ENCODE measurements around the gene AIRE. TPM values are rescaled to one million over a fixed set of nuclear protein-coding genes. Genes with fewer than 3 reads are reported as not detected.

The AIRE gene
- total and polyA plus RNA-seq, 2 of the 13 experiments (the other 11 are each of a cell fraction or from before 2014, with no cell fraction given), result not detected

DNA sequence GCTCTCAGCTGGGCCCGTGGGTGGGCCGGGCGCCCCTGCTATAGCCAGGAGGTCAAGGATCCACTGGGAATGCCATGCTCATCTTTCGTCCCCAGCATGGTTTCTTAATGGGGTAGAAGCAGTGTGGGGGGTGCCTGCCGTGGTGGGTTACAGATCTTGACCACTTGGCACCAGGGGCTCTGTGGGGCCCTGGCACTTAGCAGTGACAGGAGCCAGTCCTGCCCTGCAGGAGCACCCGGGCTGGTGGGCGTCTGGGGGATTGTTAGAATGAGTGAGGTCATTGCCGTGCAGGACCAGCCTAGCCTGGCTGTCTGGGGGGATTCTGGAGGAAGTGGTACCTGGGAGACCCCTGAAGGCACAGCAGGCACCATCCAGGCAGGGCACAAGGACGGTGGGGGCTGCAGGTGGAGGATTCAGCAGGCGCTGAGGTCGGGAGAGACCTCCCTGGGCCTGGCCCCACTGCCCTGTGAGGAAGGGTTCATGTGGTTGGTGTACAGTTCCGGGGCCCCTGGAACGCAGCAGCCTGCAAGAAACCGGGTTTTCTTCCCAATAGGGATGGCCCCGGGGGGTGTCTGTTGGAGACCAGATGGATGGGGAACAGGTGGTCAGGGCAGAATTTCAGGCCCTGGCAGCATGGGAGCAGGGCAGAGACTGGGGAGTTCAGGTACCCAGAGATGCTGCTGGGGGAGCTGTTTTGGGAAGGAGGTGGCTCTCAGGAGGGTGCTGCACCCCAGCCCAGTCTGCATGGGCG lies 4.8 kb downstream of the AIRE start (continued):
- TF ChIP-seq, protein P1, sequence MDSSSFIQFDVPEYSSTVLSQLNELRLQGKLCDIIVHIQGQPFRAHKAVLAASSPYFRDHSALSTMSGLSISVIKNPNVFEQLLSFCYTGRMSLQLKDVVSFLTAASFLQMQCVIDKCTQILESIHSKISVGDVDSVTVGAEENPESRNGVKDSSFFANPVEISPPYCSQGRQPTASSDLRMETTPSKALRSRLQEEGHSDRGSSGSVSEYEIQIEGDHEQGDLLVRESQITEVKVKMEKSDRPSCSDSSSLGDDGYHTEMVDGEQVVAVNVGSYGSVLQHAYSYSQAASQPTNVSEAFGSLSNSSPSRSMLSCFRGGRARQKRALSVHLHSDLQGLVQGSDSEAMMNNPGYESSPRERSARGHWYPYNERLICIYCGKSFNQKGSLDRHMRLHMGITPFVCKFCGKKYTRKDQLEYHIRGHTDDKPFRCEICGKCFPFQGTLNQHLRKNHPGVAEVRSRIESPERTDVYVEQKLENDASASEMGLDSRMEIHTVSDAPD (CRISPR knock-in tag; IDR thresholded peaks at IDR 0.05), result no peak
- no peak for TF ChIP-seq SRSF9 (IDR thresholded peaks at IDR 0.05; ENCODE audit: borderline replicate concordance, insufficient read depth, low read depth, low read length, poor library complexity, severe bottlenecking)
- TF ChIP-seq ZNF670 (CRISPR knock-in tag; IDR thresholded peaks at IDR 0.05; ENCODE audit: borderline replicate concordance), result no peak
- TF ChIP-seq RARA (CRISPR knock-in tag; IDR thresholded peaks at IDR 0.05), result no peak
- TF ChIP-seq, protein P2, sequence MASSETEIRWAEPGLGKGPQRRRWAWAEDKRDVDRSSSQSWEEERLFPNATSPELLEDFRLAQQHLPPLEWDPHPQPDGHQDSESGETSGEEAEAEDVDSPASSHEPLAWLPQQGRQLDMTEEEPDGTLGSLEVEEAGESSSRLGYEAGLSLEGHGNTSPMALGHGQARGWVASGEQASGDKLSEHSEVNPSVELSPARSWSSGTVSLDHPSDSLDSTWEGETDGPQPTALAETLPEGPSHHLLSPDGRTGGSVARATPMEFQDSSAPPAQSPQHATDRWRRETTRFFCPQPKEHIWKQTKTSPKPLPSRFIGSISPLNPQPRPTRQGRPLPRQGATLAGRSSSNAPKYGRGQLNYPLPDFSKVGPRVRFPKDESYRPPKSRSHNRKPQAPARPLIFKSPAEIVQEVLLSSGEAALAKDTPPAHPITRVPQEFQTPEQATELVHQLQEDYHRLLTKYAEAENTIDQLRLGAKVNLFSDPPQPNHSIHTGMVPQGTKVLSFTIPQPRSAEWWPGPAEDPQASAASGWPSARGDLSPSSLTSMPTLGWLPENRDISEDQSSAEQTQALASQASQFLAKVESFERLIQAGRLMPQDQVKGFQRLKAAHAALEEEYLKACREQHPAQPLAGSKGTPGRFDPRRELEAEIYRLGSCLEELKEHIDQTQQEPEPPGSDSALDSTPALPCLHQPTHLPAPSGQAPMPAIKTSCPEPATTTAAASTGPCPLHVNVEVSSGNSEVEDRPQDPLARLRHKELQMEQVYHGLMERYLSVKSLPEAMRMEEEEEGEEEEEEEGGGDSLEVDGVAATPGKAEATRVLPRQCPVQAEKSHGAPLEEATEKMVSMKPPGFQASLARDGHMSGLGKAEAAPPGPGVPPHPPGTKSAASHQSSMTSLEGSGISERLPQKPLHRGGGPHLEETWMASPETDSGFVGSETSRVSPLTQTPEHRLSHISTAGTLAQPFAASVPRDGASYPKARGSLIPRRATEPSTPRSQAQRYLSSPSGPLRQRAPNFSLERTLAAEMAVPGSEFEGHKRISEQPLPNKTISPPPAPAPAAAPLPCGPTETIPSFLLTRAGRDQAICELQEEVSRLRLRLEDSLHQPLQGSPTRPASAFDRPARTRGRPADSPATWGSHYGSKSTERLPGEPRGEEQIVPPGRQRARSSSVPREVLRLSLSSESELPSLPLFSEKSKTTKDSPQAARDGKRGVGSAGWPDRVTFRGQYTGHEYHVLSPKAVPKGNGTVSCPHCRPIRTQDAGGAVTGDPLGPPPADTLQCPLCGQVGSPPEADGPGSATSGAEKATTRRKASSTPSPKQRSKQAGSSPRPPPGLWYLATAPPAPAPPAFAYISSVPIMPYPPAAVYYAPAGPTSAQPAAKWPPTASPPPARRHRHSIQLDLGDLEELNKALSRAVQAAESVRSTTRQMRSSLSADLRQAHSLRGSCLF (CRISPR knock-in tag; IDR thresholded peaks at IDR 0.05; ENCODE audit: borderline replicate concordance), result no peak
- TF ChIP-seq ZNF496 (CRISPR knock-in tag; IDR thresholded peaks at IDR 0.05; ENCODE audit: insufficient replicate concordance), result no peak
- TF ChIP-seq, protein P3, sequence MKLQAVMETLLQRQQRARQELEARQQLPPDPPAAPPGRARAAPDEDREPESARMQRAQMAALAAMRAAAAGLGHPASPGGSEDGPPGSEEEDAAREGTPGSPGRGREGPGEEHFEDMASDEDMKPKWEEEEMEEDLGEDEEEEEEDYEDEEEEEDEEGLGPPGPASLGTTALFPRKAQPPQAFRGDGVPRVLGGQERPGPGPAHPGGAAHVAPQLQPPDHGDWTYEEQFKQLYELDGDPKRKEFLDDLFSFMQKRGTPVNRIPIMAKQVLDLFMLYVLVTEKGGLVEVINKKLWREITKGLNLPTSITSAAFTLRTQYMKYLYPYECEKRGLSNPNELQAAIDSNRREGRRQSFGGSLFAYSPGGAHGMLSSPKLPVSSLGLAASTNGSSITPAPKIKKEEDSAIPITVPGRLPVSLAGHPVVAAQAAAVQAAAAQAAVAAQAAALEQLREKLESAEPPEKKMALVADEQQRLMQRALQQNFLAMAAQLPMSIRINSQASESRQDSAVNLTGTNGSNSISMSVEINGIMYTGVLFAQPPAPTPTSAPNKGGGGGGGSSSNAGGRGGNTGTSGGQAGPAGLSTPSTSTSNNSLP (IDR thresholded peaks at IDR 0.05; ENCODE audit: low read depth, low read length), result no peak
- no peak for TF ChIP-seq ZNF781 (CRISPR knock-in tag; IDR thresholded peaks at IDR 0.05; ENCODE audit: borderline replicate concordance, not compliant biosample characterization)
- no peak for TF ChIP-seq PAWR (CRISPR knock-in tag; IDR thresholded peaks at IDR 0.05; ENCODE audit: borderline replicate concordance)
- TF ChIP-seq NFKB2 (CRISPR knock-in tag; IDR thresholded peaks at IDR 0.05; ENCODE audit: borderline replicate concordance), result no peak
- TF ChIP-seq, protein P4, sequence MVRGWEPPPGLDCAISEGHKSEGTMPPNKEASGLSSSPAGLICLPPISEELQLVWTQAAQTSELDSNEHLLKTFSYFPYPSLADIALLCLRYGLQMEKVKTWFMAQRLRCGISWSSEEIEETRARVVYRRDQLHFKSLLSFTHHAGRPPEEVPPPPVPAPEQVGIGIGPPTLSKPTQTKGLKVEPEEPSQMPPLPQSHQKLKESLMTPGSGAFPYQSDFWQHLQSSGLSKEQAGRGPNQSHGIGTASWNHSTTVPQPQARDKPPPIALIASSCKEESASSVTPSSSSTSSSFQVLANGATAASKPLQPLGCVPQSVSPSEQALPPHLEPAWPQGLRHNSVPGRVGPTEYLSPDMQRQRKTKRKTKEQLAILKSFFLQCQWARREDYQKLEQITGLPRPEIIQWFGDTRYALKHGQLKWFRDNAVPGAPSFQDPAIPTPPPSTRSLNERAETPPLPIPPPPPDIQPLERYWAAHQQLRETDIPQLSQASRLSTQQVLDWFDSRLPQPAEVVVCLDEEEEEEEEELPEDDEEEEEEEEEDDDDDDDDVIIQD (CRISPR knock-in tag; IDR thresholded peaks at IDR 0.05; ENCODE audit: low read depth), result no peak
- no peak for TF ChIP-seq ZNF101 (CRISPR knock-in tag; IDR thresholded peaks at IDR 0.05; ENCODE audit: borderline replicate concordance, low read depth)

Measured in HepG2 (cell line).